NCI-H2171 treated with DMSO at 0.1 percent for 48 hours (cell line): ENCODE data around the gene ACTN1.
"Not testable (repeated sequence)": the region's sequence is repeated elsewhere in the genome, so short reads cannot be mapped to it uniquely, and the experiment has no call there.

Experiments
- DNase-seq: peaks from one replicate; lab custom pipeline; 2025; lab: John Stamatoyannopoulos, UW

Gene ACTN1

DNA sequence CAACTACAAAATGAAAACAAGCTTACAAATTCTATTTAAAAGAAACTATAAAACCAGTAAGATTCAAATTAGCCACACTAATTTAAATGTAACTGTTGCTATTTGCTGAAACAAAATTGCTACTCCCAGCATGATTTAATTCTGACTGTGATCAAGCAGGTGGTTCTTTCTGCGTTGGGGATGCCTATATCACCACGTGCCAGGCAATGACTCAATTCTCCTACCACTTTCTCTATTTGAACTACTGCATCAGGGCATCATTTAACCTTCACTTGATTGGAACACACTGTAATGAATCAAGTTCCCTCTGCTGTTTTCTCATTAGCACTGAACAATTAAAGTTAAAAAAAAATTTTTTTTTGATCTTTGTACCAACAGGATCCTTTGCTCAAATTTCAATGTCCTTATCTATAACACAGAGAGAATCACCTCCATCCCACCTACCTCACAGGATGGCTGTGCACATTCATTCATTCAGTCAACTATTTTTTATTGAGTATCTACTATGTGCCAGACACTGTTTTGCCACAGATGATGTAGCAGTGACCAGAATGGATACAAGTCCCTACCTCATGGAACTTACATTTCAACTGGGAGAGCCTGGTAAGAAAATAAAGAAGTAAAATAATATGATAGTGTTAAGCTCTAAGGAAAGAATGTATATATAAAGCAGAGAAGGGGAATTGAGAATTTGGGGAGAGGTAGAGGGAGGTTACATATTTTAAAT lies 8.0 kb upstream of the ACTN1 start:
- no peak for DNase-seq

DNA sequence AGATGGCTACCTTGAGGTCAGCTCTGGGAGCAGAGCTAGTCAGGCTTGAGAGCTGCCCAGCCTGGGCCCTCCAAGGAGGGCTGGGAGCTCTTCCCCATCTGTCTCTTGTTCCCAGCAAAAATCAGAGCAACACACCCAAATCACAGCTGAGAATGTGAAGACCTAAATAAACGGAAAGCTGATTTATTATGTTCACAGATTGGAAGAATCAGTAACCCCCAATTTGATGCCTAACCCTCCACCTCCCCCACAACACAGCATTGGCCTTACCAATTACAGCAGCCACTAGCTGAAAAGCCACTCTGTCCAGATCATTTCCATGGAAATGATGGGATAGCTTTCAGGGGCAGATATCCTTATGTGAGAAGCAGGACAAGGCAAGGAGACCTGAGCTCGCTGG lies 7.1 kb upstream of the ACTN1 start:
- DNase-seq = no peak

DNA sequence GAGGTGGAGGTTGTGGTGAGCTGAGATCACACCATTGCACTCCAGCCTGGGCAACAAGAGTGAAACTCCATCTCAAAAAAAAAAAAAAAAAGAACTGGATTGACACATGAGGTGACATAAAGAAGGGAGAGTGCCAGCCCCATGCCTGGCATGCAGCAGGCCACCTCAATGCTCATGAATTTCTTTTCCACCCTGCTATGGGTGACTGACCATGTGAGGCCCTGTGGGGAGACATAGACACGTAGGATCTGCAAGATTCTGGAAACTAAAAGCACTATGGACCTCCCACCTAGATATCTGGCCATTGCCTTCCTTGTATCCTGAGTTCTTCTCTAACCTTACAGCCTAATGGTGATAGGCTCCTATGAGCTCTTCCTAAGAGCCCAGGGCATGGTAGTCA lies 5.6 kb upstream of the ACTN1 start:
- no peak for DNase-seq

DNA sequence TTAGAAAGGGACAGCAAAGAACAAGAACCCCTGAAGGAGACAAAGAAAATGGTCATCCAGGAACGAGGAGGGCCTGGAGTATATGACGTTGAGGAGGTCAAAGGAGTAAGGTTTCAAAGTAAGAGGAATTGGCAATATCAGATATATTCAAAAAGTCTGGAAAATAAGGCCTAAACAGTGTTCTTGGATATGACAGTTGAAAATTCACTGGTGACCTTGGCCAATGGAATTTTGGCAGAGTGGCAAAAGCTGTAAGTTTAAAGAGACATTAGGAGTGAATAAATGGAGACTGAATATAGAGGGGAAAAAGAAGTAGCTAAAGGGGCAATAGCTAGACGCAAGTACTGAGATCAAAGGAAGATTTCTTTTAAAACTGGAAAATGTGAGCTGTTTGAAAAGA lies 4.1 kb upstream of the ACTN1 start:
- no peak for DNase-seq

DNA sequence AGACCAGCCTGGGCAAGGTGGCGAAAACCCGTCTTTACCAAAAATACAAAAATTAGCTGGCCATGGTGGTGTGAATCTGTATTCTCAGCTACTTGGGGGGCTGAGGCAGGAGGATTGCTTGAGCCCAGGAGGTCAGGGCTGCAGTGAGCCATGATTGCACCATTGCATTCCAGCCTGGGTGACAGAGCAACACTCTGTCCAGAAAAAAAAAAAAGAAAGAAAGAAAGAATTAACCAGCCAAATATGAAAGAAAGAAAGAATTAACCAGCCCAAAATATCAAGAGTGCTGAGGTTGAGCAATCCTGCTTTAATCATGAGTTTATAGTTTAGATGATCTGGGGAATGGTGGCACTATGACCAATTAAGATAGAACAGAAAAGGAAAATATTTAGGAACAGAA lies 3.5 kb upstream of the ACTN1 start:
- DNase-seq = no peak

DNA sequence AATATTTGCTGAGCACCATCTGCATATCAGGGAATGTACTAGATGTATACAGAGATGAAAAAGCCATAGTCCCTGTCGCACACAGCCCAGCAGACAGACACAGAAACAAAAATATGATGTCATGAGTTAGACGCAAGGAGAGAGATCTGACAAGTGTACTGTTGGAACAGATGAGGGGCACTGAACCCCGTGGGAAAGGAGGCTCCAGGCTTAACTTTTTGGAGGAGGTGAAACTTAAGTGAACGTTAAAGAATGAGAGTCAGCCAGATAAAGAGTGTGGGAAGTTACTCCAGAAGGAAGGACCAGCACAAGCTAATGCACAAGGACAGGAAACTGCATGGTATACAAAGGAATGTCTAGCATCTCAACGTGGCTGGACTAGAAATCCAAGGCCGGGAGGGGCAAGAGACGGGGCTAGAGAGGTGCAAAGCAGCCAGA lies 2.5 kb upstream of the ACTN1 start:
- no peak for DNase-seq

DNA sequence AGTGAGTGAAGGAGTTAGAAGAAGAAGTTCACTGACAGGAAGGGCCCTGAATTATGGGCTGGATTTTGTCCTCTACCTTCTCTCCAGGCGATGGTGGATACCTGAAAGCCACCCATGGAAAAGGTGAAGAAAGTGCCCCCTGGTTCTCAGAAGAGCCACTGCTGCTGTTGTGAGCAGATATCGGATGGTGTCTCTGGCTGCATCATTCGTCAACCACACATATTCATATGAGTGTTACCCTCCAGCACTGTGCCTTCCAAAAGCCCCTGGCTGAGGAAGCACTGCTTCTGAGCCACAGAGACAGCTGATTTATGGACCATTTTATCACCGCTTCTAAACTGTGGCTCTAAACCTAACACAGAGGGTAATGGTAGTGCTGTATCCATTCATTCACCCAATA lies 2.0 kb upstream of the ACTN1 start:
- no peak for DNase-seq

DNA sequence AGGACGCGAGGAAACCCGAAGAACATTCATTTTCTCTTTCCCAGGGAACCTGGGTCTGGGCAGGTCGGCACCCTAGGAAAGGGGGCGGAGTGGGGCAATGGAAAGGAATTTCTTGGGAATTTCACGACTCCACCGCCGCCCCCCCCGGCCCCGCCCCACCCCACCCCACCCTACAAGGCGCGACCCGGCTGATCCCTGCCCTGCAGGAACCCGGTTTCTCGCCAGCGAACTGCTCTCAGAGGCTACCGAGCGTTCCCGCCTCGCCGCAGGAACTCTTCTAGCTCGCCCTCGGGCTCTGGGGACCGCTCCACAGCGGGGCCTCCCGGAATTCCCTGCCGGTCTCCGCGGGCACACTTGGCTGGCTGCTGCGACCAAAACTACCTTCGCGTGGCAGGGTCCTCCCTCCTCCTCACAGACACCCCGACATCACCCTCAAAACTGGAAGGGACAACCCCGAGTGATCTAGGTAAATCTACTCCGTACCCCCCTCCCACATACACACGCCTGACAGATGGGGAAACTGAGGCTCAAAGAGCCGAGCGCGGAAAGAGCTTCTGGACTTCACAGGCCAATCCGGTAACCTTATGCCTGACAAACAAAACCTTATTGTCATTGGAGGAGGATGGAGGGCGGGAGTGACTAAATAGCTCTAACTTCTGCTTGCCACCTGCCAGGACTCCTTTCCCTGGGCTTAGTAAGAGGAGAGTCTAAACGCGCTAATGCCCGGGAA lies 785 bp upstream of the ACTN1 start:
- peak; percentile 83 for DNase-seq

DNA sequence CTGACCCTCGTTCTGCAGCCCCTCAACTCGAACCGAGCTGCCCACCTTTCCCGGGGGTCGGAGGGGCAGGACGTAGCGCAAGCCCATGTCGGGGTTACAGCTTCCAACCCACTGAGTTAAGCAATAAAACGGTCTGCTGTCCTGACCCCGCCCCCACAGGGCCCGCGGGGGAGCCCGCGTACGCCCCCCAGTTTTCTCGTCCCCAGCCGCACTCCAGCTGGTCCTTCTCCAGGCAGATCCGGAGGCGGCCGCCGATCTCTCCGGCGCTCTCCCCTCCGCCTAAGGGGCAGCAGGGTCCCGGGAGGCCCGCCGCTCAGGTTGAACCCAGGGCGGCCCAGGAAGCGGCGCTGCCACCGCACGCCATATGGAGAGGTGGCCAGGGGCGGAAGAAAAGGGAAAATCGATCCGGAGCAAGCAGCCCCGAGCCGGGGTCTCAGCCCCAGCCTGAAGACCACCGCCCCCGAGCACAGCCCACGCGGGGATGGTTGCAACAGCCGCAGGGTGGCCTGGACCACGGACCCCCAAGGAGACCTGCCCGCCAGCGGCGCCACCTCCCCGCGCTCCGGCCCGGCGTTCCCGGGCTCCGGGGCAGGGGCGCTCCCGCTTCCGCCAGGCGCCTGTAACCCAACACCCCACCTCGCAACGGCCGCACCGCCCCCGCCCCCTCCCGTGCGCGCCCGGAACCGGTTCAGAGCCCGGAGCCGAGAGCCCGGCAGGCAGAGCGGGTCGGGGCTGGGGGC lies 760 bp downstream of the ACTN1 start:
- peak; percentile 51 for DNase-seq

DNA sequence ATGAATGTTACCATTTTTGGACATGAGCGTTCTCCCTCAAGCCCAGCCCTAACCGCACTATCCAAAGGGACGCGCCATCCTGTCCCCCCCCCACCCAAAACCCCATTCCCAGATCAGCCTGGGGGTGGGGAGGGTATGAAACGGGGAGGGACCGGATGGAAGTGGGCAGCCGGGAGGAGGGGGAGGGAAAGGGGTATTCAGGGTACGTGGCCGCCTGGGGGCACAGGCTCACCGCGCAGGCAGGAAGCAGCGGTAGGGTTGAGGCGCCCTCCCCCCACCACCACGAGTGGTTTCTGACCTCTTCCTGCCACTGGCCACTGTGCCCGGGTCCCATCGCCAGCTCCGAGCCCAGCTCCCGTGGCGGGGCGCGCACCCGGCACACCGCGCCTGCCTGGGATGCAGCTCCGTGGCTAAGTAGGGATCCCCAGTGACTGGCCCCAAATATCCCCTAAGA lies 1.4 kb downstream of the ACTN1 start:
- no peak for DNase-seq

DNA sequence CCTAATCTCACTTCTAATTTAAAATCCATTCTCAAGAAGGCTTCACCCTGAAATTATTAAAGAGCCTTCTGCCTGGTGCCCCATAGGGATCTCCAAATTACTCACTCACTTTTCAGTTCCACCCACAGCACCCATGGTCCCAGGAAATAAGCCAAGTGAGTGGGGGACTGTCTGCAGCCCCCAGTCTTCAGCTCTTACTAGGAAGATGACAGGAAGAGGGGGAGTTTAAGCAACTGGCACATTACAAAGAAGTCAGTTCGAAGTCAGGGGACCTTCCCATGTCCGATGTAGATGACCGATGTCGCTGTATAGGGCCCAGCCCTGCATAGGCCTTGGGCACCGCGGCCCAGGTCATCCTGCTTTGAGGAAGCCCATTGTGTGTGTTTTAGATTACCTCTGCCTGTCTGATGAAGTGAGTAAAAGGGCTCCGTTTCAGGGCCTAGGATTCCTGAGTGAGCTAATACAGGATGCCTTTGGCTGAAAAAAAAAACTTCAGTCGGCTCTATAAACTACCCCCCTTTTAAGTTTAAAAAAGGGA lies 1.9 kb downstream of the ACTN1 start:
- DNase-seq = no peak

DNA sequence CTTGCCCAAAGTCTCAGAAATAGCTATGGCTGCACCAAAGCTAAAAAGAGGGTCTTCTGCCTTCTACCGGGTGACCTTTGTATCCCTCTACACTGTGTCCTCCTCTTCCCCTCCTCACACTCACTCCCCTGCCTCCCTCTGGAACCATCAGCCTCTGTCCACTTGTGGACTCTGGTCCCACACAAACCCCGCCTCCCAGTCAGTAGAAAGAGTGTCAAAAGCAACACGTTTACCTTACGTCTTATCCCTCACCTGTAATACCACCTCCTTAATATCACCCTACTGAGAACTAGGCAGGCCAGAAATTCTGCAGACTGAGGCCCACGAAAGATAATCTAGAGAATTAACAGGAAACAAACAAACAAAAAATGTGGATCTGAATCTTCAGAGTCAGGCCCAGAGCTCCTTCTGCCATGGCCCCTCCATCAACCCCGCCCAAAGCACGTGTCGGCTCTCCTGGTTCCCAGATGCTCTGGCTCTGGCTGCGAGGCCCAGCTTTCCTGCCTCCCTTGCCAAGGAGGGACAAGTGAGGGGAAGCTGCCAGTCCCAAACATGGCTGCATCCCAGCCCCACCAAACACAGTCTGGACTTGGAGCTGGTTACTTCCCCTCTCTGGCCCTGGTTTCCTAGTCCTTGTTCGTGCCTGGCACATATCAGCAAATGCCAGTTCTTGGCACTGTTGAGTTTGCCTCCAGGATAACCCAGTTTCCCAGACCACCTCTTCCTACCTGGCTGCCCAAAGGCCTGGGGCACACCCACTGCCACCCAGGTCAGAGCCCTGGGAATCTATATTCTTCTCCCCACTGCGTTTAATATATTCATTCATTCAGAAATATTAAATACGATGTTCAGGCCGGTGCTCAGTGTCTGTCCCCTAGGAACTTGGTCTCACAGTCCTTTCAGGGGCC lies 2.7 kb downstream of the ACTN1 start:
- DNase-seq = no peak

DNA sequence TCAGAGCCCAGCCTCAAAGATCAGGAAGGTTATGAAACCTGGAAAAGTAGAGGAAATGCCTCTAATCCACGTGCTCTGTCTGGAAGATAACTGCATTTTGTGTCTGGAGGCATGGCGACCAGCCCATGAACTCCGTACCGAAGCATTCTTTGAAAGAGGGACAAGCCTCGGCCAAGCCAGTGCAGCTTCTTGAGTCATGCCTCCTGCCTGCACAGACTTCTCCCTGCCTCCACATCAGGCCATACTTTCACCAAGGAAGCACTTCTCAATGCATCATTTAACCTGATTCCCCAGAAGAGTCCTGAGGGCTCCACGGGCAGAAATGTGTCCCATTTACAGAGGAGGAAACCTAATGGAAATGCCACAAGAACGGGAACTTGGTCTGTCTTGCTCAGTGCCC lies 3.4 kb downstream of the ACTN1 start:
- DNase-seq = no peak

DNA sequence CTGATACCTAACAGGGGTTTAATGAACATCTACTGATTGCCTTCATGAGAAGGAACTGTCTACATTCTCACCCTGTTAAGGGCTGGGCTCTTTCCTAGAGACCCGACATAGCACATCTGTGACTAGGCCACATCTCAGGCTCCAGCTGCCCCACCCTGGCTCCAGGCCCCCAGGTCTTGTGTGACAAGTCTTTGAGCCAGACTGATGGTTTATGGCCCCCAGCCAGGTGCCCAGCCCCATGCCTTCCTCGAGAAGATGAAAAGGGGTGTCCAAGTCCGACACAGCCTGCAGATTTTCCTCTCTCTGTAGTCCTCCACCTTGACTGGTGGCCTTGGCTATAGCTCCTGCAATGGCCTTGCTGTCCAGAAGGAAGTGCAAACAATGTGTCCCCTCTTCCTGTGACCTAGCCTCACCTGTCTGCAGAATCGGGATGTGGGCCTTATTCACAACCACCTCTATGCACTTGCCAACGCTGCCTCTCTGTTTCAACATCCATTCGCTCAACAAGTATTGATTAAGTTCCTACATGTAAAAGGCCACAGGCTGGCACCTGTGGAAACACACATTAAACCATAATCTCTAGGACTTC lies 4.2 kb downstream of the ACTN1 start:
- no peak for DNase-seq

DNA sequence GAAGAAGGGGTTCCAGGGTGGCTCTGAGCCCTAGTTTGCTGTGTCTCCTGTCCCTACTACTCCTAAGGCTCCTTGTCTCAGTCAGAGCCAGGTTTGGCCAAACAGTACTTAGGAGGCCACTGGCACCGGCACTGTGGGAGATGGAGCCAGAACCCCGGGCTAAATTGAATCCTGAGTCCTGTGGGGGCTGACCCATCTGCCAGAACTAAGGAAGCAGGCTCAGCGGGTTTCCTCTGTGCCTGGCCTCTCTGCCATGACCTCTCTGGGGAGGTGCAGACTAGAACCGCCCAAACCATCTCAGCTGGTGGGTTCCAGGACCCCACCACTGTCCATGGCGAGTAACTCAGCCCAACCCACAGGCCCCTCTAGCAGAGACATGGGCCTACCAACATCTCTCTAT lies 5.5 kb downstream of the ACTN1 start:
- no peak for DNase-seq

DNA sequence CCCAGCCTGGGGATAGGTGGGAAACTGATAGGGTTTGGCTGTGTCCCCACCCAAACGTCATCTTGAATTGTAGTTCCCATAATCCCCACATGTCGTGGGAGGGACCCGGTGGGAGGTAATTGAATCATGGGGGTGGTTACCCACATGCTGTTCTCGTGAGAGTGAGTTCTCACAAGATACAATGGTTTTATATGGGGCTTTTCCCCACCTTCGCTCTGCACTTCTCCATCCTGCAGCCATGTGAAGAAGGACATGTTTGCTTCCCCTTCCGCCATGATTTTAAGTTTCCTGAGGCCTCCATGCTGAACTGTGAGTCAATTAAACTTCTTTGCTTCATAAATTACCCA lies 5.9 kb downstream of the ACTN1 start:
- not testable (repeated sequence) for DNase-seq

DNA sequence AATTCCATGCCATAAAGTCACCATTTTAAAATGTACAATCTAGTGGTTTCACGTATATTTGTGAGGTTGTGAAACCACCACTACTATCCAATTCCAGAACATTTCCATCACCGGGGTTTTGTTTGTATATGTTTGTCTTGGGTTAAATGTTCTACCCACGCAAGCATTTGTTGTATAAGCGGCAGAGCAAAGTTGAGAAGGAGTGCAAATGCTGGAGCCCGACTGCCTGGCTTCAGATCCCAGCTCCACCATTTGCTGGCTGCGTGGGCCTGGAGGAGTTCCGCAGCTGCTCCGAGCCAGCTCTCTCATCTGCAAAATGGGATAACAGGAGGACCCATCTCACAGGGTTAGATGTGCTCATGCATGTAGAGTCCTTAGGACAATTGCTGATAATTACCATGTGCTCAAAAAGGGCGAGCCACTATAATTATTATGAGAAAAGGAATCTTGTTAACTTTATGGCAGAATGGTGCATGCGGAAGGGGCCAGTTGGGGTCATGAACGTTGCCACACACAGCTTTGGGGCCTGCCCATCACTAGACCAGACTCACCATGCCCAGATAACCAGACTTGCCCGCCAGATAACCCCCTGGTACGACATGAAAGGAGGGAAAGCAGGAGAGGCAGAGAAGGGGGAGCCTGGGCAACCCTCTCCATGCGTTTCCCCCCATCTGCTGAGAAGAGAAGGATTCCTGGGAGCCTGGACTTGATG lies 6.4 kb downstream of the ACTN1 start:
- no peak for DNase-seq

DNA sequence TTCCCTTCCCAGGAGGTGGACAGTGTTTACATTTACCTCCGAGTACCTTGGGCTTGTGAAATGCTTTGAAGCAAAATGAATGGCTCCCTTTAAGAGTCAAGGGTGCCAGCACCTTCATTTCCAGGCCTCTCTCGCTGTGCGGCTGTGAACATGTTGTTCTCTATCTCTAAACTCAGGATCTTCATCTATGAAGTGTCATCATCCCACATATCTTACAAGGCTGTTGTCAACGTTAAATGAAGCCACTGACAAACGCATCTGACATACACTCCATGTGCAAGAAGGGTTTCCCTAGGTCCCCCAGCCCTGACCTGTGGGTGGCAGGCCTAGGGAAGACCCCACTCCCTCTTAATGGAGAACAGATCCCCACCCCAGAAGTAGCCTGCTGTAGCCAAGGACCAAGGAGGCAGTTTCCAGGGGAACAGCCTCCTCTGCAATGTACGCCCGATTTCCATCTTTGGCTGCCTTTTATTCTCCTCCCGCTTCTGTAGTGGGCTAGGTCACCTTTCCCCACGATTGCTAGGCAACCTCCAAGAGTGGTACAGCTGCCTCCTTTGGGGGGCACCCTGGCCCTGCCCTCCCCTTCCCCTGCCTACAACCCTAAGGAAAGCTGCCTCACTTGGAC lies 7.6 kb downstream of the ACTN1 start:
- DNase-seq = no peak

DNA sequence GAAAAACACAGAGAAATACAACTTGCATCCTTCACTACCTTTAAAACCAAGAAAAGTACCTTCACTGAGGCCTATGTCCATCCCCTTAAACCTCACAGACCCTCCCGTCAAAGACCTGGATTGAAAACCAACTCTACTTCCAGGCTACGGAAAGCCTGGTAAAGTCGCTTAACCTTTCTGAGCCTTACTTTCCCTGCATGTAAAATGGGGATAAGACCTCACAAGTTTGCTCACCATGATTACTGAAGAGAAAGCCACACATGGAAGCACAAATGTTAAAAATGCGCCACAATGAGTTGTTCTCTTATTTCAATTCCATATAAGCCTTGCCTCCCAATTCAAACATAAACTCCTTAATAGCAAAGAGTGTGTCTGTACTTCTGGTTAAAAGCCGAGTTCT lies 8.4 kb downstream of the ACTN1 start:
- DNase-seq = no peak

DNA sequence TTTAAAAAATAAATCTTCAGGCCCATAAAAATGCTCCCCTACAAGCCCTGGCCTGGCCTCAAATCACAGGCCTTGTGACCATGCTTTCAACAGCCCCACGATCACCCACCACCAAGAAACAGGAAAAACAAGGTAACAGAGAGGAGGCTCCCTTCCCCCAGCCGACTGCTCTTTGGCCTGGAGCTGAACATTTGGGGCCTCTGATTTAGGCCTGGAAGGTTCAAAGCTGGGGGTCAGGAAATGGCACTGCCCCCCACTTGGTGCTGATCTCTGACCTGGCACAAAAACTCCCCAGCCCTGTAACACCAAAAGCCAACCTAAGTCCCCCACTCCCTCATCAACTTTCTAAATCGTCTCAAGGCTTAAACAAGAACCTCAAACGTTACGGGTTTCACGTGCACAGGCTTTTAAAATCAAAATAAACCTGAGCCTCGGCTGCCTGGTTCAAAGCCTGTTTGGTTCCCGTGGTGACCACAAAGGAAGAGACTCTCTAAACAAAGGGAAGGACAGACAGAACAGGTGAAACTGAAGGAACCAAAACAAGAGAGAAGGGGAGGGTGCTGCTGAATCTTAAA lies 9.0 kb downstream of the ACTN1 start:
- no peak for DNase-seq
